Airway epithelial cell (primary cell): Measurements from ENCODE around the gene CDCA5. TPM values are rescaled to one million over a fixed set of nuclear protein-coding genes. Genes with fewer than 3 reads are reported as not detected.

Source experiments
- total RNA-seq: library from RNA; depleted of rRNA; stranded (reverse); fragments of >200 nt; gene quantifications from 2 replicates; pipeline ENCODE4 v1.2.3, GENCODE V29; 2015

Gene CDCA5, protein sequence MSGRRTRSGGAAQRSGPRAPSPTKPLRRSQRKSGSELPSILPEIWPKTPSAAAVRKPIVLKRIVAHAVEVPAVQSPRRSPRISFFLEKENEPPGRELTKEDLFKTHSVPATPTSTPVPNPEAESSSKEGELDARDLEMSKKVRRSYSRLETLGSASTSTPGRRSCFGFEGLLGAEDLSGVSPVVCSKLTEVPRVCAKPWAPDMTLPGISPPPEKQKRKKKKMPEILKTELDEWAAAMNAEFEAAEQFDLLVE
- total RNA-seq, result 13.9 and 14.8 TPM in 2 replicates

GRCh38 chr11:65083834-65084597, at the start of gene CDCA5, which contains the start of gene ZFPL1:
TSS of gene CDCA5 (minus strand) at chr11:65084040. CDS start at chr11:65083978, 62 bp downstream.
TSS of gene ZFPL1 (plus strand) at chr11:65084222. CDS start at chr11:65084699, 477 bp downstream.

DNA sequence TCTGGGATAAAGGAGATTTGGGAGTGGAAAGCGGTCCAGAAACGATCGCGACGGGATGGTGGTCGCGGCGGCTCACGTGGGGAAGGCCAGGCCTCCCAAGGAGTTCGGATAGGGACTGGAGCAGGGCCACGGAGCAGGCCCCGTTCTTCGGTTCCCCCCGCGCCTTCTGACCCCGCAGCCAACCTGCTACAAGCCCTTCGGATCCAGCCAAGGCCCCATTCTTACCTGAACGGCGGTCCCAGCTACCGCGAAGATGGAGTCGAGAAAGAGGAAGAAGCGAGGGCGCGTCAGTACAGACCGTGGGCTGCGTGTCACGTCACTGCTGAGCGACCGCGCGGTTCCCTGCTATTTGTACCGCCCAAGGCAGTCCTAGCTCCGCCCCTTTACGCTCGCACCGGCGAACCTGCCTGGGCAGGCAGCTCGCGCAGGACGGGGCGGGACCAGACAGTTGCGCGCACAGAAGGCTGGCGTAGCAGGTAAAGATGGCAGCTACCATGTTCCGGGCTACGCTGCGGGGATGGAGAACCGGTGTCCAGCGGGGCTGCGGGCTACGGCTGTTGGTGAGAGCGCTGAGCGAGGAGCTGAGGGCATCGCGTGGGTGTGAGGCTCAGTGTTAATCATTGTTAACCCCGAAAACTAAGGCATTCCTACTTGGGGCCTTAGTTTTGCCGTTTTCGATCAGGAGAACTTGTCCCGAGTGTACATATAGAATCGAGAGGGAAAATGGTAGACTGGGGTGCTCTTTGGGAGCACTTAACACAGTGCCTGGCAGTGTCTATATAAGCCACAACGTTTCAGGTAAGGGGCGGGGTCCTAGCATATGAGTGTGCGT, 38.2 kb upstream of the CDCA5 start, which contains the start of the genes FAU and MRPL49:
Gene FAU (minus strand): TSS at position 270 of the 832 bp plus-strand sequence. CDS start 321 bp downstream, outside the sequence.
Gene MRPL49 (plus strand): TSS at position 457 of the 832 bp plus-strand sequence. CDS start 26 bp downstream, at position 483.

GRCh38 chr11:65117206-65118096, 33.6 kb upstream of the CDCA5 start, which contains the start of gene ZNHIT2:
TSS of gene ZNHIT2 (minus strand) at chr11:65117701. CDS start at chr11:65117653, 48 bp downstream.

DNA sequence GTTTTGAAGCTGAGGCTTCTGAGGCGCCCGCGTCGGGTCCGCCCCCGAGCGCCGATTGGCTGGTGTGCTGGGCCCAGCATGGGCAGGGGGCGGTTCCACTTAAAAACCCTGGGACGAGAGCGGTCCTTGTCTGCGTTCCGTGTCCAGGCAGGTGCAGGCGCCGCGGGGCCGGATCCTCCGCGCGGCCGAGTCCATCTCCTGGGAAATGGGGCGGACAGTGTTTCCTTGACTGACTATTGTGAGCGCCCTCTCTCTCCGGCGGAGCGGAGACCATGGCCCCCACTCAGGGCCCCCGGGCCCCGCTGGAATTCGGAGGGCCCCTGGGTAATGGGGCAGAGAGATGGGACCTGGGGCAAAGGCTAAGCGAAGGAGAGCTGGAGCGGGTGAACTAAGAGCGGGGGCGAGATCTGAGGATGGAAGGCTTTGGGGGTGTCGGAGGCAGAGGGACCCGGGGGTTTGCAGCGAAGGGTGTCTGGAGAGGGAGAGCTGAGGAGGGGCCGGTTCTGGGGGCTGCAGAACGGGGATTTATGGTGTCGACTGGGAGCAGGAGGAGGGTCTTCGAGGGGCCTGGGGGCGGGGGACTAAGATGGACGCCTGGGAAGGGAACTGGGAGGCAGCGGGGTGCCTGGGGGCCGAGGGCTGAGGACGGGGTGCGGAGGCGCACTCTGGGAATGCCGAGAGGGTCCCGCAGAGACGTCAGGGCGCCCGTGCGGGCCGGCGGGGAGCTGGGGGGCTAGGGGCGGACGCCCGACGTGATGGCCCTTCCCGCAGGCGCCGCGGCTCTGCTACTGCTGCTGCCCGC, 28.1 kb upstream of the CDCA5 start, which contains the start of gene TM7SF2:
Gene TM7SF2 (plus strand): TSS at position 129 of the 802 bp plus-strand sequence. CDS start 144 bp downstream, at position 273.

DNA sequence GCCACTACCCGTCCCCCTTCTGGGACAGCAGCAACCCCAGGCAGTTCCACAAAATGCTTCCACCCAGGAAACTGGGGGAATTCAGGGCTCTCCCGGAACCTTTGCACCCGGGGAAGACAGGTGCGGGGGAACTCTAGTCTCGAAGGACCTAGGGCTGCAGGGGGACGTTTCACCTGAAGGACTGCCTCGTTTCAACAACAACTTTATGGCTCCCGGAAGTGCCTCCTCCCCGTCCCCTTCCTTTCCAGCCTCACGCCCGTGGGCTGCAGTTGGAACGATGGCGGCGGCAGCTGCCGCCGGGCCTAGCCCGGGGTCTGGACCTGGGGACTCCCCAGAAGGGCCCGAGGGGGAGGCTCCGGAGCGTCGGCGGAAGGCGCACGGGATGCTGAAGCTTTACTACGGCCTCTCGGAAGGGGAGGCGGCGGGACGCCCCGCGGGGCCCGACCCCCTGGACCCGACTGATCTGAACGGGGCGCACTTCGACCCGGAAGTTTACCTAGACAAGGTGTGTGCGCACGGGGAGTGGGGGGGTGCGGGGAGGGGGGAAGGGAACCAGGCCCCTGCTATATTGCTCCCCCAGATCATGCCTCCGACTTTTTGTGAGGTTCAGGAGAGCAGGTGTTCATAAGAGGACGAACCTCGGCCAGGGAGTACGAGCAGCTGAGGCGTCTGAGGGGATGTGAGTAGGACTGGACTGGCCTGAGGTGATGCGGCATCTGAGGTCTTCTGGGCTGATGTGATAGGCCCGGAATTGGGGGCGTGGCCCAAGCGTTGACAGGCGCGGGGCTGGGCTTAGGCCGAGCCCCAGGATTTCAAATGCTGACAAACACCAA, 12.3 kb upstream of the CDCA5 start, which contains the start of gene VPS51:
Gene VPS51 (plus strand): TSS at position 241 of the 833 bp plus-strand sequence. CDS start 37 bp downstream, at position 278.

DNA sequence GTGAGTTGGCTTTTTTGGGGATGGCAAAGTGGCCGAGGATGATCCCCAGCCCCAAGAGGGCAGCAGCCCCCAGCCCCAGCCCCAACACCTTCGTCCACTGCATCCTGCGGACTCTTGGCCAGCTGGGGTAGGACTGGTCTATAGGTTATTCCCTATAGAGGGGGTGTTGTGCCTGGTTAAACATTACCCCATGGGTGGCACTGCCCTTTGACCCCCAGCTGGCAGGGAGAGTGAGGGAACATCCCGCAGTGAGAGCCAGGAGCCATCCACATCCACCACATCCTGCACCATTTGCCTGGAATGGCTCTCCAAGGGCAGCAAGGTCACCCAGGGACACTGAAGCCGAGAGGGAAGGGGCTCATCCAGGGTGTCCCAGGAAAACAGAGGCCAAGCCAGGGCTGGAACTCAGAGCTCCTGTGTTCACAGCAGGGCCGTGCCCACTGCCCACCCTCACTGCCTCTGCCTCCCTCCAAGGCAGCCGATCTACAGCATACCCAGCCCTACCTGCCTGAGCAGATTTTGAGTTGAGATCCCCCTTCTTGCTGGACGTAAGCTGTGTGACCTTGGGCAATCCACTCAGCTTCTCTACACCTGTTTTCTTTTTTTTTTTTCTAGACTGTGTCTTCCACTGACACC, 25.3 kb downstream of the CDCA5 start, which contains the start of gene NAALADL1:
Gene NAALADL1 (minus strand): TSS at position 135 of the 636 bp plus-strand sequence. CDS start 32 bp downstream, at position 103.

GRCh38 chr11:65040847-65041622, 42.8 kb downstream of the CDCA5 start, which contains the start of gene SAC3D1:
TSS of gene SAC3D1 (plus strand) at chr11:65041210. CDS start at chr11:65041293, 83 bp downstream.

Other genes starting within 250 kb of the CDCA5 start
- gene CDC42BPG, start 239.4 kb downstream of the CDCA5 start, total RNA-seq, result 15.9 and 17.4 TPM in 2 replicates
- gene EHD1, start 205.4 kb downstream of the CDCA5 start, total RNA-seq, result 43.7 and 57.8 TPM in 2 replicates
- gene ATG2A, start 166.8 kb downstream of the CDCA5 start, total RNA-seq, result 18.2 and 19.0 TPM in 2 replicates
- 14.8 and 16.2 TPM in 2 replicates for gene PPP2R5B, start 159.4 kb downstream of the CDCA5 start, total RNA-seq
- gene GPHA2, start 148.1 kb downstream of the CDCA5 start, total RNA-seq, result not detected in 2 replicates
- gene MAJIN, start 111.9 kb downstream of the CDCA5 start, total RNA-seq, result not detected in 2 replicates
- 0.09 TPM in 1 of 2 replicates, not detected in the other for gene BATF2, start 87.1 kb downstream of the CDCA5 start, total RNA-seq
- 118 and 132 TPM in 2 replicates for gene ARL2, start 69.9 kb downstream of the CDCA5 start, total RNA-seq
- 10.2 and 14.2 TPM in 2 replicates for gene SNX15, start 56.6 kb downstream of the CDCA5 start, total RNA-seq
- gene SAC3D1, start 42.8 kb downstream of the CDCA5 start, total RNA-seq, result 32.7 and 34.4 TPM in 2 replicates
- 2.0 and 7.1 TPM in 2 replicates for gene NAALADL1, start 25.5 kb downstream of the CDCA5 start, total RNA-seq
- gene ZFPL1, start 182 bp upstream of the CDCA5 start, total RNA-seq, result 30.1 and 48.6 TPM in 2 replicates
- 195 and 359 TPM in 2 replicates for gene VPS51, start 12.2 kb upstream of the CDCA5 start, total RNA-seq
- gene TM7SF2, start 27.8 kb upstream of the CDCA5 start, total RNA-seq, result 80.3 and 96.7 TPM in 2 replicates
- gene ZNHIT2, start 33.7 kb upstream of the CDCA5 start, total RNA-seq, result 28.4 and 54.3 TPM in 2 replicates
- gene FAU, start 38.1 kb upstream of the CDCA5 start, total RNA-seq, result 609 and 906 TPM in 2 replicates
- gene MRPL49, start 38.3 kb upstream of the CDCA5 start, total RNA-seq, result 54.8 and 80.0 TPM in 2 replicates
- 12.7 and 18.1 TPM in 2 replicates for gene SYVN1, start 50.5 kb upstream of the CDCA5 start, total RNA-seq
- not detected in 2 replicates for gene SPDYC, start 86.2 kb upstream of the CDCA5 start, total RNA-seq
- gene CAPN1, start 97.9 kb upstream of the CDCA5 start, total RNA-seq, result 594 and 598 TPM in 2 replicates
- 15.4 and 51.9 TPM in 2 replicates for gene POLA2, start 177.9 kb upstream of the CDCA5 start, total RNA-seq
- gene CDC42EP2, start 230.8 kb upstream of the CDCA5 start, total RNA-seq, result 6.1 and 9.5 TPM in 2 replicates
- 27.9 and 29.6 TPM in 2 replicates for gene DPF2, start 249.8 kb upstream of the CDCA5 start, total RNA-seq